K562 (cell line): ENCODE data around the gene MYMK. TPM values are rescaled to one million over a fixed set of nuclear protein-coding genes. Genes with fewer than 3 reads are reported as not detected.

Experiments used
- ATAC-seq: fragments of 200-7000 bp; cut with Tn5 transposase; 3 replicates; pipeline ENCODE4 v1.9.1; 2020; ENCODE audit warnings: moderate library complexity
- BruUV-seq: library from RNA; stranded (reverse); fragments of 400-500 nt; replicated peaks from 2 replicates; lab custom pipeline; 2021; lab: Mats Ljungman, UMichigan
- CTCF ChIA-PET: fragments of 300-600 bp; formaldehyde crosslinking; extraction: SDS; loops from one replicate; lab custom pipeline; 2021; ENCODE audit warnings: low intra/inter-chr PET ratio; lab: Yijun Ruan, JAX
- POLR2A ChIA-PET: fragments of 300-600, 350-650 bp; sonication (Branson Sonifier 250); formaldehyde crosslinking; extraction: SDS; loops from one replicate; lab custom pipeline; 2021; ENCODE audit warnings: antibody characterized with exemption, inconsistent platforms; lab: Yijun Ruan, JAX
- DNase-seq, 4 experiments: peaks; one replicate each; pipeline versions ENCODE4 v3.0.0 to v3.0.0-alpha.2; 2011 to 2018; ENCODE audit warnings: low spot score in 3 of 4, mixed read lengths in 3 of 4; ENCODE audit errors: extremely low read depth in 1 of 4
- FAIRE-seq: peaks from 2 replicates; lab custom pipeline; 2011; peaks lifted over from hg19 to GRCh38; lab: Jason Lieb, UNC
- H2AFZ ChIP-seq: 2 replicates; pipeline ENCODE4 v1.6.0; 2011; ENCODE audit warnings: low read depth, low read length, control low read depth, inconsistent platforms
- H3K27ac ChIP-seq: fragments of 200-600 bp; 3 replicates; pipeline ENCODE4 v1.8.0; 2011; ENCODE audit warnings: low read depth, mild to moderate bottlenecking, control low read depth, inconsistent platforms, low read length, moderate library complexity, mixed read lengths; ENCODE audit errors: extremely low read depth
- H3K27me3 ChIP-seq, 2 experiments: fragments of 300-600 bp in 1 of 2; 2 replicates in 1 of 2; 3 replicates in 1 of 2; pipeline versions ENCODE4 v1.6.0 to v1.8.0; 2011; ENCODE audit warnings: inconsistent platforms in 2 of 2, low read length in 2 of 2, mild to moderate bottlenecking in 1 of 2, mixed read lengths in 1 of 2, moderate library complexity in 1 of 2; ENCODE audit not compliant: control insufficient read depth in 2 of 2, insufficient read depth in 2 of 2
- H3K36me3 ChIP-seq: fragments of 300-600 bp; 3 replicates; pipeline ENCODE4 v1.8.0; 2011; ENCODE audit warnings: mild to moderate bottlenecking, low read length, inconsistent platforms; ENCODE audit not compliant: control insufficient read depth, insufficient read depth
- H3K4me1 ChIP-seq, 2 experiments: fragments of 200-600 bp in 1 of 2; replicated peaks in 1 of 2; 2 replicates in 1 of 2; 3 replicates in 1 of 2; pipeline versions ENCODE4 v1.5.1 to v1.8.0; 2011; ENCODE audit warnings: inconsistent platforms in 2 of 2, low read length in 2 of 2, mild to moderate bottlenecking in 1 of 2, mixed read lengths in 1 of 2, moderate library complexity in 1 of 2; ENCODE audit not compliant: control insufficient read depth in 2 of 2, insufficient read depth in 2 of 2
- H3K4me2 ChIP-seq: 2 replicates; pipeline ENCODE4 v1.6.1; 2011; ENCODE audit warnings: low read length, control low read depth, inconsistent platforms, mixed read lengths; ENCODE audit not compliant: insufficient read depth
- H3K4me3 ChIP-seq: fragments of 200-600 bp; sonication (generic), shearing (Covaris generic); 2 replicates; pipeline ENCODE4 v1.5.1; 2016; ENCODE audit warnings: control low read depth, inconsistent platforms
- H3K79me2 ChIP-seq: fragments of 200-600 bp; 3 replicates; pipeline ENCODE4 v1.8.0; 2011; ENCODE audit warnings: low read length, inconsistent platforms; ENCODE audit not compliant: control insufficient read depth, insufficient read depth
- H3K9ac ChIP-seq, 2 experiments: 2 replicates each; pipeline versions ENCODE4 v1.6.0 to v1.6.1; 2011; ENCODE audit warnings: low read depth in 2 of 2, low read length in 2 of 2, control low read depth in 1 of 2, inconsistent platforms in 1 of 2, mild to moderate bottlenecking in 1 of 2, mixed read lengths in 1 of 2; ENCODE audit not compliant: insufficient read depth in 1 of 2
- H3K9me1 ChIP-seq: one replicate; pipeline ENCODE4 v1.6.0; 2011; ENCODE audit warnings: inconsistent platforms, mild to moderate bottlenecking, low read length, moderate library complexity; ENCODE audit not compliant: control insufficient read depth, insufficient read depth
- H3K9me3 ChIP-seq: replicated peaks from 2 replicates; pipeline ENCODE4 v1.5.1; 2011; ENCODE audit warnings: low read depth, low read length, inconsistent platforms; ENCODE audit not compliant: control insufficient read depth, insufficient read depth
- H4K20me1 ChIP-seq: replicated peaks from 2 replicates; pipeline ENCODE4 v1.6.1; 2011; ENCODE audit warnings: low read length, inconsistent platforms, mixed read lengths; ENCODE audit not compliant: control insufficient read depth, insufficient read depth
- CUX1 ChIP-seq: fragments of 200-800 bp; sonication (Bioruptor generic); IDR thresholded peaks from 2 replicates; pipeline ENCODE4 v1.6.1; 2016; ENCODE audit warnings: missing genetic modification characterization, missing compliant biosample characterization
- HDAC1 ChIP-seq, 2 experiments: fragments of 450-650 bp; IDR thresholded peaks; 2 replicates each; pipeline ENCODE4 v1.6.1; 2016 to 2017; ENCODE audit warnings: inconsistent platforms in 1 of 2, mild to moderate bottlenecking in 1 of 2, moderate library complexity in 1 of 2
- RBM39 ChIP-seq: fragments of 200-400 bp; formaldehyde crosslinking; optimal IDR thresholded peaks from 2 replicates; pipeline ENCODE3; 2018; ENCODE audit warnings: low read depth, low read length
- RFX1 ChIP-seq: fragments of 450-650 bp; IDR thresholded peaks from 2 replicates; pipeline ENCODE4 v1.6.1; 2016; ENCODE audit warnings: mild to moderate bottlenecking, moderate library complexity
- XRCC4 ChIP-seq: IDR thresholded peaks from one replicate; pipeline ENCODE4 v1.6.1; 2011; ENCODE audit not compliant: insufficient read depth, insufficient read length; ENCODE audit errors: extremely low read depth
- ZC3H11A ChIP-seq: IDR thresholded peaks from 2 replicates; pipeline ENCODE4 v1.6.1; 2012; ENCODE audit warnings: low read depth, low read length, improper control_type of control experiment
- ZNF239 ChIP-seq: fragments of 250-450 bp; sonication (Bioruptor Pico); IDR thresholded peaks from 2 replicates; pipeline ENCODE4 v1.4.0; 2020; ENCODE audit warnings: mild to moderate bottlenecking
- ZNF282 ChIP-seq: sonication (generic); formaldehyde crosslinking; IDR thresholded peaks from 2 replicates; pipeline ENCODE4 v1.8.1; 2023; ENCODE audit warnings: missing genetic modification reagents
- ZNF444 ChIP-seq: fragments of 250-450 bp; sonication (Bioruptor Pico); IDR thresholded peaks from 2 replicates; pipeline ENCODE4 v1.4.0; 2020; ENCODE audit warnings: mild to moderate bottlenecking, moderate library complexity
- ZNF696 ChIP-seq: fragments of 250-450 bp; sonication (Bioruptor Pico); conservative IDR thresholded peaks from 2 replicates; pipeline ENCODE4 v1.4.0; 2020; ENCODE audit warnings: mild to moderate bottlenecking, moderate library complexity
- WGBS: fragments of 100-300 bp; shearing (Covaris generic); methylation state at CpG from one replicate; pipeline ENCODE4 v1.1.6; 2016; ENCODE audit warnings: low coverage, mixed read lengths; ENCODE audit not compliant: insufficient coverage; ENCODE audit errors: missing lambda C conversion rate; 5-methylcytosine and 5-hydroxymethylcytosine counted together
- in situ Hi-C: fragments of 300-500 bp; cut with MboI; formaldehyde crosslinking; loops from 4 replicates; pipeline ENCODE4 v1.15.0; 2018; ENCODE audit warnings: inconsistent platforms, mixed read lengths
- intact Hi-C: fragments of 100-400 bp; cut with micrococcal nuclease; formaldehyde crosslinking; loops from 2 replicates; pipeline ENCODE4 v1.14.2; 2022
- polyA plus RNA-seq, 8 experiments: library from polyadenylated mRNA; depleted of rRNA in 4 of 8; stranded (reverse) in 5 of 8; unstranded in 3 of 8; fragments of >200 nt; fragmentation: Nextera tagmentation in 2 of 8; fragmentation: Illumina TruSeq in 1 of 8; extraction: Ambion mirVana in 2 of 8; extraction: Trizol in 1 of 8; gene quantifications; 2 replicates each; pipeline versions ENCODE4 v1.2.1 to v1.2.3, GENCODE V29; 2011 to 2014; ENCODE audit warnings: inconsistent platforms in 1 of 8, missing spikeins in 1 of 8
- total RNA-seq, 7 experiments: library from RNA; depleted of rRNA in 6 of 7; stranded (reverse); fragments of >200 nt in 6 of 7; fragmentation: Illumina TruSeq in 2 of 7; extraction: Trizol in 2 of 7; gene quantifications; 2 replicates each; pipeline versions ENCODE4 v1.2.1 to v1.2.3, GENCODE V29; 2011 to 2021; ENCODE audit warnings: low replicate concordance in 1 of 7

MYMK gene
- total and polyA plus RNA-seq, 9 of the 15 experiments (the other 6 are each of a cell fraction or from before 2014, with no cell fraction given), result not detected

- Histone ChIP-seq H2AFZ (no peak overlapping the region), H3K27ac (no peak overlapping the region), H4K20me1 (peaks cover 22% of the 10 kb centered on the region), H3K36me3 (no peaks in the 10 kb centered on the region), H3K9me1 (no peaks in the 10 kb centered on the region), H3K79me2 (no peaks in the 10 kb centered on the region), H3K4me3 (no peak overlapping the region), H3K9ac (no peak overlapping the region), H3K4me2 (no peak overlapping the region), H3K27me3 (peaks cover 73 to 93% of the 10 kb centered on the region in 2 experiments; a peak in 4 of 5 replicates), H3K4me1 (peaks cover 0 to 21% of the 10 kb centered on the region in 2 experiments; a peak in 1 of 5 replicates), H3K9me3 (no peaks in the 10 kb centered on the region)
- TF ChIP-seq HDAC1 (IDR thresholded peaks at IDR 0.05) (no peak), ZNF282 (CRISPR knock-in tag) (no peak)
- ATAC-seq, result no peak
- in situ Hi-C loops, result no loop called here
- ChIA-PET CTCF (no interaction called here), POLR2A (interaction anchor here (0.6 kb wide), 1 partner anchor 473 kb away, joined by 3 read pairs; no protein-coding TSS in a partner anchor)
- BruUV-seq, result no TSS peak
- no peak for DNase-seq
- intact Hi-C loops, result no loop called here
- WGBS, result 4% methylated on average over 18 of the region's 21 CpGs
- FAIRE-seq, result no peak
These were observed 2.1 kb upstream of the MYMK start for GRCh38 chr9:133526721-133527321.

GRCh38 chr9:133525677-133526076 is 918 bp upstream of the MYMK start:
- no TSS peak for BruUV-seq
- Histone ChIP-seq H3K9me3 (no peaks in the 10 kb centered on the region), H3K9me1 (no peaks in the 10 kb centered on the region), H3K79me2 (no peaks in the 10 kb centered on the region), H3K9ac (no peak overlapping the region), H2AFZ (no peak overlapping the region), H3K4me2 (no peak overlapping the region), H3K4me3 (no peak overlapping the region), H3K27ac (no peak overlapping the region), H3K4me1 (peaks cover 0 to 19% of the 10 kb centered on the region in 2 experiments; a peak in 1 of 5 replicates), H3K36me3 (no peaks in the 10 kb centered on the region), H3K27me3 (peaks cover 63 to 93% of the 10 kb centered on the region in 2 experiments; a peak in 4 of 5 replicates), H4K20me1 (peaks cover 20% of the 10 kb centered on the region)
- ChIA-PET CTCF (no interaction called here), POLR2A (interaction anchor here (0.7 to 1.3 kb wide), 2 partner anchors 20 to 24 kb away, joined by 3 to 4 read pairs; no protein-coding TSS in a partner anchor)
- DNase-seq, result no peak
- no peak for FAIRE-seq
- in situ Hi-C loops, result no loop called here
- 1% methylated on average over 8 of the region's 8 CpGs for WGBS
- intact Hi-C loops, result no loop called here
- ATAC-seq, result no peak
- TF ChIP-seq RFX1 (no peak), ZC3H11A (no peak), CUX1 (CRISPR knock-in tag) (no peak), ZNF696 (no peak), ZNF239 (CRISPR knock-in tag) (no peak), ZNF444 (CRISPR knock-in tag) (no peak), XRCC4 (no peak), RBM39 (no peak)
